HCT116 (cell line): ENCODE measurements around the gene MSI2. TPM values are rescaled to one million over a fixed set of nuclear protein-coding genes. Genes with fewer than 3 reads are reported as not detected.

Source experiments
- ATAC-seq: fragments of 200-7000 bp; cut with Tn5 transposase; 2 replicates; pipeline ENCODE4 v1.9.1; 2020; ENCODE audit warnings: mild to moderate bottlenecking, moderate library complexity
- BruUV-seq: library from RNA; stranded (reverse); fragments of 400-500 nt; replicated peaks from 2 replicates; lab custom pipeline; 2021; lab: Mats Ljungman, UMichigan
- CTCF ChIA-PET: fragments of 300-600 bp; sonication (Branson Sonifier 250); formaldehyde crosslinking; loops from one replicate; lab custom pipeline; 2021; ENCODE audit warnings: antibody characterized with exemption; lab: Charles Lee
- POLR2A ChIA-PET: fragments of 300-600, 350-600 bp; sonication (Branson Sonifier 250); formaldehyde crosslinking; loops from one replicate; lab custom pipeline; 2021; ENCODE audit warnings: antibody characterized with exemption; lab: Charles Lee
- RAD21 ChIA-PET, 2 experiments: fragments of 300-600 bp; sonication (Branson Sonifier 250); formaldehyde crosslinking; loops; one replicate each; lab custom pipeline; 2023; ENCODE audit warnings: low total read pairs in 2 of 2; ENCODE audit not compliant: uncharacterized antibody in 2 of 2, unreplicated experiment in 2 of 2, low non-redundant PET in 1 of 2; lab: Charles Lee
- DNase-seq: peaks from one replicate; pipeline ENCODE4 v3.0.0-alpha.2; 2010; ENCODE audit warnings: low read depth, low spot score
- H2AFZ ChIP-seq: fragments of 200-600 bp; shearing (Covaris generic), sonication (generic); 2 replicates; pipeline ENCODE4 v1.6.1; 2017; ENCODE audit warnings: low read depth, mixed run types, mixed read lengths, antibody characterized with exemption, low read length; ENCODE audit not compliant: poor library complexity, severe bottlenecking
- H3K27ac ChIP-seq: 2 replicates; pipeline ENCODE4 v1.5.1; 2012; ENCODE audit warnings: low read depth, low read length
- H3K27me3 ChIP-seq: fragments of 200-600 bp; sonication (generic); 2 replicates; pipeline ENCODE4 v1.6.1; 2016; ENCODE audit warnings: mixed run types, low read length, mixed read lengths; ENCODE audit not compliant: insufficient read depth
- H3K36me3 ChIP-seq, 2 experiments: fragments of 200-500 bp in 1 of 2; fragments of 200-600 bp in 1 of 2; sonication (Bioruptor generic) in 1 of 2; sonication (generic) in 1 of 2; 2 replicates each; pipeline versions ENCODE4 v1.5.1 to v1.6.1; 2014 to 2016; ENCODE audit warnings: low read length in 2 of 2, inconsistent platforms in 1 of 2, mixed read lengths in 1 of 2, mixed run types in 1 of 2; ENCODE audit not compliant: insufficient read depth in 2 of 2, control insufficient read depth in 1 of 2
- H3K4me1 ChIP-seq, 2 experiments: fragments of 200-600 bp in 1 of 2; sonication (generic) in 1 of 2; 2 replicates each; pipeline versions ENCODE4 v1.5.1 to v1.6.1; 2012 to 2017; ENCODE audit warnings: low read length in 2 of 2, inconsistent platforms in 1 of 2, mild to moderate bottlenecking in 1 of 2, mixed read lengths in 1 of 2, mixed run types in 1 of 2, moderate library complexity in 1 of 2; ENCODE audit not compliant: insufficient read depth in 2 of 2, control insufficient read depth in 1 of 2
- H3K4me2 ChIP-seq: fragments of 200-600 bp; sonication (generic); 2 replicates; pipeline ENCODE4 v1.6.1; 2017; ENCODE audit warnings: mixed run types, low read length, mixed read lengths
- H3K4me3 ChIP-seq, 2 experiments: fragments of 200-600 bp in 1 of 2; sonication (generic) in 1 of 2; replicated peaks in 1 of 2; 2 replicates each; pipeline ENCODE4 v1.5.1; 2011 to 2016; ENCODE audit warnings: low read length in 2 of 2, control low read depth in 1 of 2, low read depth in 1 of 2, mild to moderate bottlenecking in 1 of 2, mixed read lengths in 1 of 2, mixed run types in 1 of 2
- H3K79me2 ChIP-seq: fragments of 200-600 bp; sonication (generic); 2 replicates; pipeline ENCODE4 v1.6.1; 2017; ENCODE audit warnings: mild to moderate bottlenecking, mixed run types, low read length, moderate library complexity, mixed read lengths; ENCODE audit not compliant: insufficient read depth
- H3K9ac ChIP-seq: fragments of 200-600 bp; sonication (generic); 2 replicates; pipeline ENCODE4 v1.6.1; 2016; ENCODE audit warnings: low read length, mixed read lengths
- H3K9me2 ChIP-seq: fragments of 200-600 bp; sonication (generic), shearing (Covaris generic); 2 replicates; pipeline ENCODE4 v1.6.1; 2017; ENCODE audit warnings: mixed run types, mild to moderate bottlenecking, moderate library complexity; ENCODE audit not compliant: insufficient read depth
- H3K9me3 ChIP-seq, 2 experiments: fragments of 200-500 bp in 1 of 2; fragments of 200-600 bp in 1 of 2; sonication (Bioruptor generic) in 1 of 2; sonication (generic) in 1 of 2; 2 replicates each; pipeline ENCODE4 v1.6.1; 2014 to 2017; ENCODE audit warnings: low read length in 2 of 2, mixed read lengths in 2 of 2, inconsistent platforms in 1 of 2, low read depth in 1 of 2, mild to moderate bottlenecking in 1 of 2, mixed run types in 1 of 2, moderate library complexity in 1 of 2; ENCODE audit not compliant: control insufficient read depth in 1 of 2, insufficient read depth in 1 of 2
- H4K20me1 ChIP-seq: fragments of 200-600 bp; sonication (generic), shearing (Covaris generic); 2 replicates; pipeline ENCODE4 v1.6.1; 2017; ENCODE audit warnings: mixed run types, mild to moderate bottlenecking, moderate library complexity; ENCODE audit not compliant: insufficient read depth
- CBX3 ChIP-seq: IDR thresholded peaks from 2 replicates; pipeline ENCODE4 v1.6.1; 2012; ENCODE audit warnings: low read depth
- CTCF ChIP-seq, 3 experiments: fragments of 200-600 bp in 1 of 3; sonication (generic) in 1 of 3; IDR thresholded peaks in 2 of 3; conservative IDR thresholded peaks in 1 of 3; 2 replicates each; pipeline ENCODE4 v1.5.1; 2012 to 2017; ENCODE audit warnings: low read depth in 2 of 3, low read length in 2 of 3, antibody characterized with exemption in 1 of 3, borderline replicate concordance in 1 of 3, control low read depth in 1 of 3, mild to moderate bottlenecking in 1 of 3, mixed read lengths in 1 of 3, mixed run types in 1 of 3, moderate library complexity in 1 of 3; ENCODE audit not compliant: insufficient read depth in 1 of 3
- EGR1 ChIP-seq: IDR thresholded peaks from 2 replicates; pipeline ENCODE4 v1.6.1; 2012; ENCODE audit warnings: low read depth
- EZH2phosphoT487 ChIP-seq: fragments of 200-600 bp; IDR thresholded peaks from 2 replicates; pipeline ENCODE4 v1.6.1; 2018; ENCODE audit warnings: antibody characterized with exemption, borderline replicate concordance
- FOSL1 ChIP-seq: IDR thresholded peaks from 2 replicates; pipeline ENCODE4 v1.6.1; 2012; ENCODE audit warnings: low read depth
- JUND ChIP-seq: IDR thresholded peaks from 2 replicates; pipeline ENCODE4 v1.6.1; 2012
- SIN3A ChIP-seq: IDR thresholded peaks from 2 replicates; pipeline ENCODE4 v1.6.1; 2012; ENCODE audit warnings: low read depth
- SP1 ChIP-seq: IDR thresholded peaks from 2 replicates; pipeline ENCODE4 v1.6.1; 2012; ENCODE audit warnings: low read depth
- TCF7L2 ChIP-seq: IDR thresholded peaks from 2 replicates; pipeline ENCODE4 v1.7.0; 2011; ENCODE audit warnings: borderline replicate concordance, inconsistent platforms; ENCODE audit not compliant: insufficient read depth, insufficient read length; ENCODE audit errors: extremely low read depth
- ZNF274 ChIP-seq: fragments of 200-500 bp; sonication (Bioruptor generic); IDR thresholded peaks from 2 replicates; pipeline ENCODE4 v1.6.1; 2014; ENCODE audit warnings: mild to moderate bottlenecking, low read depth, low read length, inconsistent platforms
- intact Hi-C: fragments of 100-400 bp; cut with micrococcal nuclease; formaldehyde crosslinking; loops from 2 replicates; pipeline ENCODE4 v1.10.0; 2022
- total RNA-seq: library from RNA; stranded (reverse); gene quantifications from one replicate; pipeline ENCODE4 v1.2.1, GENCODE V29; 2021; ENCODE audit not compliant: unreplicated experiment

MSI2 gene
- total RNA-seq, 1 experiment from 2014 or later, result 137 TPM

- intact Hi-C loops, result no loop called here
- Histone ChIP-seq H3K9me3 (no peaks in the 10 kb centered on the region), H3K36me3 (no peaks in the 10 kb centered on the region; a peak in 1 of 4 replicates), H3K4me3 (no peak overlapping the region), H3K4me2 (no peak overlapping the region), H3K9me2 (no peaks in the 10 kb centered on the region), H3K27ac (no peak overlapping the region), H3K27me3 (no peaks in the 10 kb centered on the region), H3K9ac (no peak overlapping the region), H3K79me2 (no peaks in the 10 kb centered on the region), H2AFZ (no peak overlapping the region), H3K4me1 (no peaks in the 10 kb centered on the region), H4K20me1 (no peaks in the 10 kb centered on the region)
- no peak for ATAC-seq
- ChIA-PET RAD21 (no interaction called here), POLR2A (no interaction called here), CTCF (interaction anchor here (1.0 to 1.5 kb wide), 3 partner anchors 9 to 104 kb away, joined by 3 to 4 read pairs (median 3); no protein-coding TSS in a partner anchor)
- TF ChIP-seq CBX3 (no peak), TCF7L2 (no peak), SP1 (no peak), FOSL1 (no peak), EZH2phosphoT487 (no peak), ZNF274 (no peak), EGR1 (no peak), JUND (no peak)
- BruUV-seq, result no TSS peak
- no peak for DNase-seq
Observed at GRCh38 chr17:57679356-57679755, 423.0 kb downstream of the MSI2 start.

GRCh38 chr17:57679906-57680695 is 423.8 kb downstream of the MSI2 start:
- Histone ChIP-seq H3K9me2 (no peaks in the 10 kb centered on the region), H3K27me3 (no peaks in the 10 kb centered on the region), H3K4me3 (no peak overlapping the region), H4K20me1 (no peaks in the 10 kb centered on the region), H2AFZ (no peak overlapping the region), H3K27ac (no peak overlapping the region), H3K4me1 (no peaks in the 10 kb centered on the region; a peak in 1 of 4 replicates), H3K79me2 (no peaks in the 10 kb centered on the region), H3K36me3 (no peaks in the 10 kb centered on the region; a peak in 1 of 4 replicates), H3K9me3 (no peaks in the 10 kb centered on the region), H3K4me2 (no peak overlapping the region), H3K9ac (no peak overlapping the region)
- ChIA-PET POLR2A (interaction anchor here (0.6 kb wide), 1 partner anchor 404 kb away, joined by 3 read pairs; no protein-coding TSS in a partner anchor), RAD21 (no interaction called here), CTCF (interaction anchor here (1.0 to 3.9 kb wide), 3 partner anchors 8 to 103 kb away, joined by 3 to 35 read pairs (median 4); no protein-coding TSS in a partner anchor)
- intact Hi-C loops, result no loop called here
- no peak for DNase-seq
- no peak for TF ChIP-seq SIN3A
- TF ChIP-seq CTCF (IDR thresholded peaks at IDR 0.05 in 2 of 3, conservative IDR thresholded peaks at IDR 0.05 in 1 of 3; ENCODE audit: borderline replicate concordance in 1 of 3, insufficient read depth in 1 of 3, low read depth in 2 of 3, low read length in 2 of 3), result no peak
- no peak for TF ChIP-seq JUND
- no peak for ATAC-seq
- BruUV-seq, result no TSS peak
